K562 (cell line): ENCODE data around the gene ZNF778. TPM values are rescaled to one million over a fixed set of nuclear protein-coding genes. Genes with fewer than 3 reads are reported as not detected.

ENCODE experiments used
- PYGO2 ChIP-seq: fragments of 450-650 bp; IDR thresholded peaks from 2 replicates; pipeline ENCODE4 v1.6.1; 2016; ENCODE audit warnings: mild to moderate bottlenecking, missing genetic modification characterization, moderate library complexity, missing compliant biosample characterization
- RBFOX2 ChIP-seq: fragments of 200-400 bp; formaldehyde crosslinking; IDR thresholded peaks from 2 replicates; pipeline ENCODE4 v1.6.1; 2017; ENCODE audit warnings: low read depth, mild to moderate bottlenecking, low read length, moderate library complexity
- RBM39 ChIP-seq: fragments of 200-400 bp; formaldehyde crosslinking; optimal IDR thresholded peaks from 2 replicates; pipeline ENCODE3; 2018; ENCODE audit warnings: low read depth, low read length
- RFX7 ChIP-seq: fragments of 250-450 bp; sonication (Bioruptor Pico); IDR thresholded peaks from 2 replicates; pipeline ENCODE4 v1.5.1; 2021; ENCODE audit warnings: mild to moderate bottlenecking
- RHOXF2B ChIP-seq: fragments of 250-450 bp; sonication (Bioruptor Pico); conservative IDR thresholded peaks from 2 replicates; pipeline ENCODE4 v1.5.1; 2021
- polyA plus RNA-seq, 8 experiments: library from polyadenylated mRNA; depleted of rRNA in 4 of 8; stranded (reverse) in 5 of 8; unstranded in 3 of 8; fragments of >200 nt; fragmentation: Nextera tagmentation in 2 of 8; fragmentation: Illumina TruSeq in 1 of 8; extraction: Ambion mirVana in 2 of 8; extraction: Trizol in 1 of 8; gene quantifications; 2 replicates each; pipeline versions ENCODE4 v1.2.1 to v1.2.3, GENCODE V29; 2011 to 2014; ENCODE audit warnings: inconsistent platforms in 1 of 8, missing spikeins in 1 of 8
- total RNA-seq, 7 experiments: library from RNA; depleted of rRNA in 6 of 7; stranded (reverse); fragments of >200 nt in 6 of 7; fragmentation: Illumina TruSeq in 2 of 7; extraction: Trizol in 2 of 7; gene quantifications; 2 replicates each; pipeline versions ENCODE4 v1.2.1 to v1.2.3, GENCODE V29; 2011 to 2021; ENCODE audit warnings: low replicate concordance in 1 of 7
- TF ChIP-seq, protein P1 (sequence below), 2 experiments: fragments of 450-650 bp in 1 of 2; sonication (generic) in 1 of 2; formaldehyde crosslinking; conservative IDR thresholded peaks; 2 replicates each; pipeline versions ENCODE4 v1.4.0 to v1.8.1; 2020 to 2022; ENCODE audit warnings: mild to moderate bottlenecking in 1 of 2, missing genetic modification reagents in 1 of 2
- TF ChIP-seq, protein P2 (sequence below): sonication (generic); formaldehyde crosslinking; IDR thresholded peaks from 2 replicates; pipeline ENCODE4 v1.8.0; 2022; ENCODE audit warnings: mild to moderate bottlenecking, missing genetic modification reagents, borderline replicate concordance
- TF ChIP-seq, protein P3 (sequence below): fragments of 250-450 bp; sonication (Bioruptor Pico); IDR thresholded peaks from 2 replicates; pipeline ENCODE4 v1.8.0; 2022; ENCODE audit warnings: moderate library complexity, mild to moderate bottlenecking, inconsistent platforms

ZNF778 gene
- total and polyA plus RNA-seq, 9 of the 15 experiments (the other 6 are each of a cell fraction or from before 2014, with no cell fraction given): 0.70 to 60.6 (median 7.5) TPM

DNA sequence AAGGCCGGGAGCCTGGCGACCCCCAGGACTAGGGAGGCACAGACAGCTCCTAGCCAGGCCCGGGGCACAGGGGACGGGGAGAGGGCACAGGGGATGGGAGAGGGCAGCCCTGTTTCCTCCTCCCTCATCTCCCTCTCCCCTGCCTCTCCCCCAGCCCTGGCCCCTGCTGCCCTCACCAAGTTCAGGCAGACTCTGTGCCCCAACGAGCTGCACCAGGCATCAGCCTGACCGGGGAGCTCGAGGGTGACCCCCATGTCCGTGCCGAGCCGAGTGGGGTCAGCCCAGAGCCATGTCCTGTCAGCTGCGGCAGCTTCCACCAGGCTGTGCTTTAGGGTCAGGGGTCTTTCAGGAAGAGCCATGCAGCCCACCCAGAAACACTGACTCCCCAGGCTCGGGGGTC, 40.0 kb upstream of the ZNF778 start (continued):
- TF ChIP-seq RBFOX2: no peak
- TF ChIP-seq PYGO2: no peak
- TF ChIP-seq, protein P1, sequence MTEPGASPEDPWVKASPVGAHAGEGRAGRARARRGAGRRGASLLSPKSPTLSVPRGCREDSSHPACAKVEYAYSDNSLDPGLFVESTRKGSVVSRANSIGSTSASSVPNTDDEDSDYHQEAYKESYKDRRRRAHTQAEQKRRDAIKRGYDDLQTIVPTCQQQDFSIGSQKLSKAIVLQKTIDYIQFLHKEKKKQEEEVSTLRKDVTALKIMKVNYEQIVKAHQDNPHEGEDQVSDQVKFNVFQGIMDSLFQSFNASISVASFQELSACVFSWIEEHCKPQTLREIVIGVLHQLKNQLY (CRISPR knock-in tag; conservative IDR thresholded peaks at IDR 0.05): no peak
- no peak for TF ChIP-seq RHOXF2B (CRISPR knock-in tag)
- TF ChIP-seq, protein P2, sequence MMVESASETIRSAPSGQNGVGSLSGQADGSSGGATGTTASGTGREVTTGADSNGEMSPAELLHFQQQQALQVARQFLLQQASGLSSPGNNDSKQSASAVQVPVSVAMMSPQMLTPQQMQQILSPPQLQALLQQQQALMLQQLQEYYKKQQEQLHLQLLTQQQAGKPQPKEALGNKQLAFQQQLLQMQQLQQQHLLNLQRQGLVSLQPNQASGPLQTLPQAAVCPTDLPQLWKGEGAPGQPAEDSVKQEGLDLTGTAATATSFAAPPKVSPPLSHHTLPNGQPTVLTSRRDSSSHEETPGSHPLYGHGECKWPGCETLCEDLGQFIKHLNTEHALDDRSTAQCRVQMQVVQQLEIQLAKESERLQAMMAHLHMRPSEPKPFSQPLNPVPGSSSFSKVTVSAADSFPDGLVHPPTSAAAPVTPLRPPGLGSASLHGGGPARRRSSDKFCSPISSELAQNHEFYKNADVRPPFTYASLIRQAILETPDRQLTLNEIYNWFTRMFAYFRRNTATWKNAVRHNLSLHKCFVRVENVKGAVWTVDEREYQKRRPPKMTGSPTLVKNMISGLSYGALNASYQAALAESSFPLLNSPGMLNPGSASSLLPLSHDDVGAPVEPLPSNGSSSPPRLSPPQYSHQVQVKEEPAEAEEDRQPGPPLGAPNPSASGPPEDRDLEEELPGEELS (CRISPR knock-in tag): no peak
- TF ChIP-seq RFX7 (CRISPR knock-in tag): no peak
- TF ChIP-seq, protein P3, sequence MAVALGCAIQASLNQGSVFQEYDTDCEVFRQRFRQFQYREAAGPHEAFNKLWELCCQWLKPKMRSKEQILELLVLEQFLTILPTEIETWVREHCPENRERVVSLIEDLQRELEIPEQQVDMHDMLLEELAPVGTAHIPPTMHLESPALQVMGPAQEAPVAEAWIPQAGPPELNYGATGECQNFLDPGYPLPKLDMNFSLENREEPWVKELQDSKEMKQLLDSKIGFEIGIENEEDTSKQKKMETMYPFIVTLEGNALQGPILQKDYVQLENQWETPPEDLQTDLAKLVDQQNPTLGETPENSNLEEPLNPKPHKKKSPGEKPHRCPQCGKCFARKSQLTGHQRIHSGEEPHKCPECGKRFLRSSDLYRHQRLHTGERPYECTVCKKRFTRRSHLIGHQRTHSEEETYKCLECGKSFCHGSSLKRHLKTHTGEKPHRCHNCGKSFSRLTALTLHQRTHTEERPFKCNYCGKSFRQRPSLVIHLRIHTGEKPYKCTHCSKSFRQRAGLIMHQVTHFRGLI: no peak
- no peak for TF ChIP-seq RBM39
- TF ChIP-seq, all 486 proteins: peak for 0
